Measurements from ENCODE around the gene PLD4.
A peak's percentile ranks its signal among the peaks of the same experiment; 100 is the strongest.

Gene PLD4

GRCh38 chr14:104976198-104977007 is 51.7 kb downstream of the PLD4 start:
- peak; percentile 78 for DNase-seq

- DNase-seq: no peak
These were observed 52.5 kb downstream of the PLD4 start for GRCh38 chr14:104977008-104977680.

GRCh38 chr14:104977681-104978653 is 53.3 kb downstream of the PLD4 start, which contains the start of gene AHNAK2:
AHNAK2 (minus strand) TSS chr14:104978374; CDS start chr14:104978237, 137 bp downstream.
- peak; percentile 81 for DNase-seq

- DNase-seq: no peak
These were observed 54.3 kb downstream of the PLD4 start for GRCh38 chr14:104978746-104979691.

GRCh38 chr14:104979758-104980610 is 55.3 kb downstream of the PLD4 start:
- DNase-seq: no peak

- DNase-seq: peak; percentile 27
These were observed 56.2 kb downstream of the PLD4 start for GRCh38 chr14:104980611-104981531.

GRCh38 chr14:104981699-104982541 is 57.2 kb downstream of the PLD4 start:
- DNase-seq: peak; percentile 82

GRCh38 chr14:104982548-104983230 is 58.0 kb downstream of the PLD4 start:
- DNase-seq: no peak
